ENCODE data around the gene CENPU. TPM values are rescaled to one million over a fixed set of nuclear protein-coding genes. Genes with fewer than 3 reads are reported as not detected.

Gene CENPU
- total and polyA plus RNA-seq, 2 of the 8 experiments (the other 6 are each of a cell fraction or from before 2014, with no cell fraction given) = 32.1 to 122 TPM

GRCh38 chr4:184671101-184671500 lies 62.8 kb downstream of the CENPU start (continued):
- no peak for TF ChIP-seq EP300 (IDR thresholded peaks at IDR 0.05; ENCODE audit: borderline replicate concordance in 1 of 2, low read depth in 2 of 2, low read length in 2 of 2)
- no peak for TF ChIP-seq MAX (IDR thresholded peaks at IDR 0.05)
- TF ChIP-seq RNF2 (IDR thresholded peaks at IDR 0.05; ENCODE audit: borderline replicate concordance, low read depth, low read length, missing control alignments, poor library complexity, severe bottlenecking) = no peak
- TF ChIP-seq KDM4A (IDR thresholded peaks at IDR 0.05; ENCODE audit: low read depth, low read length, severe bottlenecking) = no peak
- no peak for TF ChIP-seq CBX8 (IDR thresholded peaks at IDR 0.05; ENCODE audit: borderline replicate concordance, low read depth, low read length)
- TF ChIP-seq GABPA (IDR thresholded peaks at IDR 0.05; ENCODE audit: borderline replicate concordance, insufficient read depth, low read length) = no peak
- no peak for TF ChIP-seq TAF1 (IDR thresholded peaks at IDR 0.05; ENCODE audit: low read depth, low read length)
- no peak for TF ChIP-seq BACH1 (IDR thresholded peaks at IDR 0.05; ENCODE audit: low read length)

Measured in H1 (cell line).